ENCODE results near the gene CCDC85C.
A peak's percentile ranks its signal among the peaks of the same experiment; 100 is the strongest.

Gene CCDC85C

GRCh38 chr14:99534863-99535262 is 69.1 kb downstream of the CCDC85C start:
- H2AFZ ChIP-seq (ENCODE audit: low read depth, low read length): no peak overlapping the region
- peaks cover 11% of the 10 kb centered on the region for H3K4me1 ChIP-seq (ENCODE audit: low read length)
- H3K9ac ChIP-seq (ENCODE audit: low read length): no peak overlapping the region
- H3K4me2 ChIP-seq (ENCODE audit: low read length): no peak overlapping the region
- TF ChIP-seq EZH2phosphoT487 (IDR thresholded peaks at IDR 0.05; ENCODE audit: low read depth) (no peak), CTCF (IDR thresholded peaks at IDR 0.05; ENCODE audit: low read depth, low read length) (no peak)
- H3K9me3 ChIP-seq (ENCODE audit: insufficient read depth, low read length): no peaks in the 10 kb centered on the region
- H3K79me2 ChIP-seq (ENCODE audit: low read length): no peaks in the 10 kb centered on the region
- H3K4me3 ChIP-seq (ENCODE audit: low read length): no peak overlapping the region
- H3K27ac ChIP-seq (ENCODE audit: low read length): no peak overlapping the region
- H3K36me3 ChIP-seq (replicated peaks; ENCODE audit: low read depth, low read length): no peaks in the 10 kb centered on the region
- no peaks in the 10 kb centered on the region; the same call in 1 of the 2 replicates for H3K27me3 ChIP-seq (ENCODE audit: low read depth, low read length)
- no peaks in the 10 kb centered on the region for H4K20me1 ChIP-seq (ENCODE audit: insufficient read depth, low read length)

GRCh38 chr14:99534333-99534732 is 69.7 kb downstream of the CCDC85C start:
- no peaks in the 10 kb centered on the region for H4K20me1 ChIP-seq (ENCODE audit: insufficient read depth, low read length)
- no peak overlapping the region for H3K4me3 ChIP-seq (ENCODE audit: low read length)
- TF ChIP-seq CTCF (IDR thresholded peaks at IDR 0.05; ENCODE audit: low read depth, low read length): no peak
- no peak for TF ChIP-seq EZH2phosphoT487 (IDR thresholded peaks at IDR 0.05; ENCODE audit: low read depth)
- no peak overlapping the region for H3K27ac ChIP-seq (ENCODE audit: low read length)
- H3K27me3 ChIP-seq (ENCODE audit: low read depth, low read length): no peaks in the 10 kb centered on the region; the same call in 1 of the 2 replicates
- H3K4me2 ChIP-seq (ENCODE audit: low read length): no peak overlapping the region
- peaks cover 11% of the 10 kb centered on the region for H3K4me1 ChIP-seq (ENCODE audit: low read length)
- H3K79me2 ChIP-seq (ENCODE audit: low read length): no peaks in the 10 kb centered on the region
- no peak overlapping the region for H2AFZ ChIP-seq (ENCODE audit: low read depth, low read length)
- H3K9me3 ChIP-seq (ENCODE audit: insufficient read depth, low read length): no peaks in the 10 kb centered on the region
- H3K36me3 ChIP-seq (replicated peaks; ENCODE audit: low read depth, low read length): no peaks in the 10 kb centered on the region
- H3K9ac ChIP-seq (ENCODE audit: low read length): no peak overlapping the region

- no peaks in the 10 kb centered on the region; the same call in 1 of the 2 replicates for H3K27me3 ChIP-seq (ENCODE audit: low read depth, low read length)
- no peak overlapping the region for H3K4me3 ChIP-seq (ENCODE audit: low read length)
- no peaks in the 10 kb centered on the region for H3K79me2 ChIP-seq (ENCODE audit: low read length)
- H3K27ac ChIP-seq (ENCODE audit: low read length): no peak overlapping the region
- H3K9ac ChIP-seq (ENCODE audit: low read length): no peak overlapping the region
- no peaks in the 10 kb centered on the region for H4K20me1 ChIP-seq (ENCODE audit: insufficient read depth, low read length)
- no peak overlapping the region for H2AFZ ChIP-seq (ENCODE audit: low read depth, low read length)
- H3K9me3 ChIP-seq (ENCODE audit: insufficient read depth, low read length): no peaks in the 10 kb centered on the region
- H3K36me3 ChIP-seq (replicated peaks; ENCODE audit: low read depth, low read length): no peaks in the 10 kb centered on the region
- no peak overlapping the region for H3K4me2 ChIP-seq (ENCODE audit: low read length)
- H3K4me1 ChIP-seq (ENCODE audit: low read length): peaks cover 11% of the 10 kb centered on the region
- TF ChIP-seq EZH2phosphoT487 (IDR thresholded peaks at IDR 0.05; ENCODE audit: low read depth): no peak
- TF ChIP-seq CTCF (IDR thresholded peaks at IDR 0.05; ENCODE audit: low read depth, low read length): no peak
Measured at GRCh38 chr14:99532310-99532709, 71.7 kb downstream of the CCDC85C start.

GRCh38 chr14:99531251-99532096 is 72.5 kb downstream of the CCDC85C start:
- H3K27ac ChIP-seq (ENCODE audit: low read length): no peak overlapping the region

More at GRCh38 chr14:99531251-99532096, 72.5 kb downstream of the CCDC85C start:
- H3K9ac ChIP-seq (ENCODE audit: low read length): no peak overlapping the region
- no peaks in the 10 kb centered on the region; the same call in 1 of the 2 replicates for H3K27me3 ChIP-seq (ENCODE audit: low read depth, low read length)
- no peaks in the 10 kb centered on the region for H3K79me2 ChIP-seq (ENCODE audit: low read length)
- H3K4me1 ChIP-seq (ENCODE audit: low read length): peaks cover 11% of the 10 kb centered on the region
- no peaks in the 10 kb centered on the region for H3K9me3 ChIP-seq (ENCODE audit: insufficient read depth, low read length)
- no peaks in the 10 kb centered on the region for H4K20me1 ChIP-seq (ENCODE audit: insufficient read depth, low read length)
- peak overlapping the region; percentile 53 for H3K4me2 ChIP-seq (ENCODE audit: low read length)
- H3K36me3 ChIP-seq (replicated peaks; ENCODE audit: low read depth, low read length): no peaks in the 10 kb centered on the region
- H2AFZ ChIP-seq (ENCODE audit: low read depth, low read length): no peak overlapping the region
- TF ChIP-seq EZH2phosphoT487 (IDR thresholded peaks at IDR 0.05; ENCODE audit: low read depth) (no peak), CTCF (IDR thresholded peaks at IDR 0.05; ENCODE audit: low read depth, low read length) (no peak)
- H3K4me3 ChIP-seq (ENCODE audit: low read length): no peak overlapping the region
